ENCODE measurements around the gene TENM4.

The TENM4 gene

DNA sequence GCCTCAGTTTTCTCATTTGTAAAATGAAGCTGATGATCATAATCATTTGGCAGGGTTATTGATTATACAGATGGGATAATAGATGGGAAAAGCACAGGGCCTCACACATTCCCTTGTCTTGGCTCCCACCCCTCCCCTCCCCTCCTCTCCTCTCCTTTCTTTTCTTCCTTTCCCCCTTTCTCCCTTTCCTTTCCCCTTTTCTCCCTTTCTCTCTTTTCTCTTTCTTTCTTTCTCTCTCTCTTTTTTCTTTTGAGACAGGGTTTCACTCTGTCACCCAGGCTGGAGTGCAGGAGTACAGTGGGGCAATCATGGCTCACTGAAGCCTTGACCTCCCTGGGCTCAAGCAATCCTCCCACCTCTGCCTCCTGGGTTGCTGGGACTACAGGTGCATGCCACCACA is 705.1 kb downstream of the TENM4 start:
- DNase-seq (ENCODE audit: low spot score), result no peak
- in situ Hi-C loops (cut with MboI; ENCODE audit: low pct_unique_long_range_greater_than_20kb, low sequenced_read_pairs, unreplicated experiment), result no loop called here
- TF ChIP-seq, protein P1, sequence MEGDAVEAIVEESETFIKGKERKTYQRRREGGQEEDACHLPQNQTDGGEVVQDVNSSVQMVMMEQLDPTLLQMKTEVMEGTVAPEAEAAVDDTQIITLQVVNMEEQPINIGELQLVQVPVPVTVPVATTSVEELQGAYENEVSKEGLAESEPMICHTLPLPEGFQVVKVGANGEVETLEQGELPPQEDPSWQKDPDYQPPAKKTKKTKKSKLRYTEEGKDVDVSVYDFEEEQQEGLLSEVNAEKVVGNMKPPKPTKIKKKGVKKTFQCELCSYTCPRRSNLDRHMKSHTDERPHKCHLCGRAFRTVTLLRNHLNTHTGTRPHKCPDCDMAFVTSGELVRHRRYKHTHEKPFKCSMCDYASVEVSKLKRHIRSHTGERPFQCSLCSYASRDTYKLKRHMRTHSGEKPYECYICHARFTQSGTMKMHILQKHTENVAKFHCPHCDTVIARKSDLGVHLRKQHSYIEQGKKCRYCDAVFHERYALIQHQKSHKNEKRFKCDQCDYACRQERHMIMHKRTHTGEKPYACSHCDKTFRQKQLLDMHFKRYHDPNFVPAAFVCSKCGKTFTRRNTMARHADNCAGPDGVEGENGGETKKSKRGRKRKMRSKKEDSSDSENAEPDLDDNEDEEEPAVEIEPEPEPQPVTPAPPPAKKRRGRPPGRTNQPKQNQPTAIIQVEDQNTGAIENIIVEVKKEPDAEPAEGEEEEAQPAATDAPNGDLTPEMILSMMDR (IDR thresholded peaks at IDR 0.05; ENCODE audit: extremely low read depth, insufficient read depth, missing control alignments), result no peak

DNA sequence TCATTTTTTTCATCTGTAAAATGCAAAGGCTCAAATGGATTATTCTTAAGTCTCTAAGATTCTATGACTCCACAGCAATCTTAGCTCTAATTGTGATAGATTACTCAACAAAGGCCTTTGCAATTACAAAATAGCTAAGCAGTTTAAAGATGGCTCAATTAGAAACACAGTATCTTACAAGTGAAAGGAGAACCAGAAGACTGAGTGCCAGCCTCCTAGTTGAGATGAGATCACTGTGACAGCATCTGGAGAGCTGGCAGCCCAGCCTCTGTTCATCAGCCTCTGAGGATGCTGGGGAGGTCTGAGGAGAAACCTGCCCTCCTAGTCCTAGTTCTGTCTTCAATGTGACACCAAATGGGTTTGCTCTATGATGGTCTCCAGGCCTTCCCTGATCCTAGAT is 707.8 kb downstream of the TENM4 start:
- DNase-seq (ENCODE audit: low spot score), result no peak
- TF ChIP-seq, protein P1 (IDR thresholded peaks at IDR 0.05; ENCODE audit: extremely low read depth, insufficient read depth, missing control alignments), result no peak
- in situ Hi-C loops (cut with MboI; ENCODE audit: low pct_unique_long_range_greater_than_20kb, low sequenced_read_pairs, unreplicated experiment), result no loop called here

GRCh38 chr11:78732246-78732645 is 708.6 kb downstream of the TENM4 start:
- no peak for DNase-seq (ENCODE audit: low spot score)
- in situ Hi-C loops (cut with MboI; ENCODE audit: low pct_unique_long_range_greater_than_20kb, low sequenced_read_pairs, unreplicated experiment), result no loop called here
- TF ChIP-seq, protein P1 (IDR thresholded peaks at IDR 0.05; ENCODE audit: extremely low read depth, insufficient read depth, missing control alignments), result no peak

GRCh38 chr11:78731027-78731426 is 709.8 kb downstream of the TENM4 start:
- no peak for DNase-seq (ENCODE audit: low spot score)
- in situ Hi-C loops (cut with MboI; ENCODE audit: low pct_unique_long_range_greater_than_20kb, low sequenced_read_pairs, unreplicated experiment), result no loop called here
- TF ChIP-seq, protein P1 (IDR thresholded peaks at IDR 0.05; ENCODE audit: extremely low read depth, insufficient read depth, missing control alignments), result no peak

GRCh38 chr11:78730267-78730824 is 710.5 kb downstream of the TENM4 start:
- DNase-seq (ENCODE audit: low spot score), result no peak
- TF ChIP-seq, protein P1 (IDR thresholded peaks at IDR 0.05; ENCODE audit: extremely low read depth, insufficient read depth, missing control alignments), result no peak
- in situ Hi-C loops (cut with MboI; ENCODE audit: low pct_unique_long_range_greater_than_20kb, low sequenced_read_pairs, unreplicated experiment), result no loop called here

DNA sequence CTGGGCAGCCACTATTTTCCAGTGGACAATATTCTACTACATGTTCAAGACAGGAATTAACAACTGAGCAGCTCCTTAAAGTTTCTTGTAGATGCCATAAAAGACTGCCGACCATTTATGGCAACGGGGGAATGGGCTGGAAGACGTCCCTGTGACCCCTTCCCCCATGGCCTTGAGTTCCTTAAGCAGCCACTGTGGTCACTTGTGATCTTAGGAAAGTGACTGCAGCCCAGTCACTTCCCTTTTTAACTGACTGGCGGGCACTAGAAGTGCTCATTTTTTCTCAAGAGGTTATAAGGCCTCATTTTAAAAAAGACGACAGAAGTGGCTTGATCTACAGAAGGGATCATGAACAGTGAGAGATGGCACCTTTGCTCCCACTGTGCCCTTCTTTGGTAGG is 713.0 kb downstream of the TENM4 start:
- no peak for DNase-seq (ENCODE audit: low spot score)
- TF ChIP-seq, protein P1 (IDR thresholded peaks at IDR 0.05; ENCODE audit: extremely low read depth, insufficient read depth, missing control alignments), result no peak
- in situ Hi-C loops (cut with MboI; ENCODE audit: low pct_unique_long_range_greater_than_20kb, low sequenced_read_pairs, unreplicated experiment), result no loop called here

- in situ Hi-C loops (cut with MboI; ENCODE audit: low pct_unique_long_range_greater_than_20kb, low sequenced_read_pairs, unreplicated experiment), result no loop called here
- no peak for DNase-seq (ENCODE audit: low spot score)
- TF ChIP-seq, protein P1 (IDR thresholded peaks at IDR 0.05; ENCODE audit: extremely low read depth, insufficient read depth, missing control alignments), result no peak
Measured at GRCh38 chr11:78725200-78725599, 715.6 kb downstream of the TENM4 start.
